GM21576 (cell line): ENCODE data around the gene LPO.

Experiments used
- ATAC-seq: cut with Tn5 transposase; IDR thresholded peaks from one replicate; pipeline ENCODE4 v1.9.1; 2021; ENCODE audit warnings: mild to moderate bottlenecking, moderate library complexity; ENCODE audit not compliant: unreplicated experiment

LPO gene

GRCh38 chr17:58277107-58277801 is 38.9 kb downstream of the LPO start:
- no peak for ATAC-seq

DNA sequence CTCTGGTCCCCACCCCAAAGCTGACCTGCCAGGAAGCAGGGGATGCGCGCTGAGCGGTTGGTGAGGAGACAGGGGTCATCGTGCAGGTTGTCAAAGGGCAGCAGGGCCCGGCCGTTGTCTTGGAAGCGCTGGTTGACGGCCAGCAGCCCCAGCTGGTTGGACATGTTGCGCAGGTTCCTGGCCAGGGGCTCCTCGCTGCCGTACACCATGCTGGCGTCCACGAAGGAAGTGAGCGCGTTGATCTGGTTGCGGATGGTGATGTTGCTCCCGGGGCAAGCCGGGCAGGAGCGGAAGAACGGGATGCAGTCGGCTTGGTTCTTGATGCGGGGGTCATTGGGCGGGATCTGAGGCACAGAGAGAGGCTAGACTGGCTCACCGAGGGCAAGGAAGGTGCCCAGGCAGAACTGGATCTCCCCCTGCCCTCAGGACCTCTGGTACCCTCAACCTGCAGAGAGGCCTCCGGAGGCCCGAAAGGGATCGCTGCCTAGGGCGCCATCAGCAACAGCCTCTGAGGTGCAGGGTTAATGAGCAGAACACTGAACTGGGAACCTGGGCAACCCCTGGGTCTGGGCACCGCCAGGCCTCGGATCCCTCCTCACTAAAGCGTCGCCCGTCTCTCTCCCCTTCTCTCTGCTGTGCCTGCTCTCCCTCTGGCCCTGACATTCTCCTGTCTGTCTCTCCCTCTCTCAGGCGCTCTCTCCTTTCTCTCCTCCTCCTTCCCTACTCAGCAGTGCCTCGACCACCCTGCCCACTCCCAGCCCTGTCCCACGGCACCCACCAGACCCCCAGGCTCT is 39.6 kb downstream of the LPO start:
- ATAC-seq: no peak

- no peak for ATAC-seq
Measured at GRCh38 chr17:58278661-58279015, 40.3 kb downstream of the LPO start.

GRCh38 chr17:58279016-58279711 is 40.8 kb downstream of the LPO start:
- ATAC-seq: no peak

GRCh38 chr17:58279736-58280479 is 41.5 kb downstream of the LPO start:
- no peak for ATAC-seq

GRCh38 chr17:58280480-58281217 is 42.3 kb downstream of the LPO start, which contains the start of gene MPO:
Gene MPO (minus strand): TSS chr17:58280935. CDS start chr17:58280758, 177 bp downstream.
- no peak for ATAC-seq

- ATAC-seq: no peak
Measured at GRCh38 chr17:58281511-58282011, 43.2 kb downstream of the LPO start.

DNA sequence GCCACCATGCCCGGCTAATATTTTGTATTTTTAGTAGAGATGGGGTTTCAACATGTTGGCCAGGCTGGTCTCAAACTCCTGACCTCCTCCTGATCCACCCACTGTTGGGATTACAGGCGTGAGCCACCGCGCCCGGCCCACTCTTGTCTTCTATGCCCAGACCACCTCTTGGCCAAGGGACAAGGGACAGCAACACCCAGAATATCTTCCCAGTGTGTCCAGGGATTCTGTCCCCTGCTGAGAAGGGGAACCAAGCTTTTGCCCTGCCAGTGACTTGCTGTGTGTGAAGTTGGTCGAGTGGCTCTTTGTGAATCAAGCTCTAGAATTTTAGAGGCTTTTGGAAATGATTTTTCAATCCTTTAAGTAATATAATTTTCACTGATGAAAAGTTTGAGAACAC is 44.1 kb downstream of the LPO start:
- ATAC-seq: no peak

- no peak for ATAC-seq
Measured at GRCh38 chr17:58283674-58284612, 45.6 kb downstream of the LPO start.

- no peak for ATAC-seq
Measured at GRCh38 chr17:58284613-58285421, 46.4 kb downstream of the LPO start.

GRCh38 chr17:58285422-58285810 is 47.0 kb downstream of the LPO start:
- ATAC-seq: no peak

DNA sequence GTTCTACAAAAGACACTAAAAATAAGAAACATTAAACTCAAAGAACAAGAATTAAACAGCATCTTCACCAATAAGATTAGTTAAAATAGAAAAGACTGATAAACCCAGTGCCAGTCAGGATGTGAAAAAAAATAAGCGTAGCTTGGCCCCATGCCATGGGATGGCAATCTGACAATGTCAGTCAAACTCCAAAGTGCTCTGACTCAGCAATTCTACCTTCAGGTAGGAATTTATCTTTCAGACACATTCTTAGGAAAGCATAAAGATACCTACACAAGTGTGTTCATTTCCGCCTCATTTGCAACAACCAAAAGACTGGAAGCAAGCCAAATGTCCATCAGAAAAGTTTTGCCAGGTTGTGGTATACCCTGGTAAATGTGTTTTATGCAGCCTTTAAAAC is 51.5 kb downstream of the LPO start:
- no peak for ATAC-seq

DNA sequence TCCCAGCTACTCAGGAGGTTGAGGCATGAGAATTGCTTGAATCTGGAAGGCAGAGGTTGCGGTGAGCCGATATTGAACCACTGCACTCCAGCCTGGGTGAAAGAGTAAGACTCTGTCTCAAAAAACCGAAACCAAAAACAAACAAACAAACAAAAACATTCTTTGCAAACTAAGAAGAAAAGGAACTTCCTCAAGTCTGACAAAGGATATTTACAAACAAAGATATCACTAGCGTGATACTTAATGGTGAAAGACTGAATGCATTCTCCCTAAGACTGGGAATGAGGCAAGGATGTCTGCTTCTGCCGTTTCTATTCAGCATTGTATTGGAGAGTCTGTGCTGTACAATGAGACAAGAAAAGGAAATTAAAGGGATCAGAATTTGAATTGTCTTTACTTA is 52.9 kb downstream of the LPO start:
- no peak for ATAC-seq

DNA sequence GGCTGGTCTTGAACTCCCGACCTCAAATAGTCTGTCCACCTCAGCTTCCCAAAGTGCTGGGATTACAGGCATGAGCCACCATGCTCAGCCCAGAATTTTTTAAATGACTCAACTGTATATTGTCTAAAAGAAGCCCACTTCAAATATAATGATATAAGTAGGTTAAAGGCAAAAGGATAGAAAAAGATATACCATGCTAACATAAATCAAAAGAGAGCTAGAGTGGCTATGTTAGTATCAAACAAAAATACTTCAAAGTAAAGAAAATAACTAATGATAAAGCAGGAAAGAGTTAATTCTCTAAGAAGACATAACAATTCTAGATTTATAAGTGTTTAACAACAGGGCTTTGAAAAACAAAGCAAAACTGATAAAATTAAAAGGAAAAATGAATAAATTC is 55.6 kb downstream of the LPO start:
- no peak for ATAC-seq

GRCh38 chr17:58300336-58300735 is 62.0 kb downstream of the LPO start:
- ATAC-seq: no peak

GRCh38 chr17:58301504-58302150 is 63.2 kb downstream of the LPO start:
- no peak for ATAC-seq

GRCh38 chr17:58302171-58302918 is 64.0 kb downstream of the LPO start:
- ATAC-seq: no peak
